Esophagus squamous epithelium (tissue), 4 donors: ENCODE results near the gene TMEM51.

Experiments used
- POLR2A ChIP-seq, 4 donors: fragments of 450-650 bp; IDR thresholded peaks; one replicate each; pipeline ENCODE4 v1.6.1; 2017; ENCODE audit warnings: antibody characterized with exemption in 4 of 4, mild to moderate bottlenecking in 4 of 4, moderate library complexity in 3 of 4
- TF ChIP-seq, protein P1 (sequence below), 6 experiments: fragments of 450-650 bp in 4 of 6; fragments of 200-600 bp in 2 of 6; sonication (generic) in 2 of 6; IDR thresholded peaks; one replicate each; pipeline ENCODE4 v1.5.1; 2016 to 2019; ENCODE audit warnings: antibody characterized with exemption in 6 of 6, mild to moderate bottlenecking in 4 of 6, moderate library complexity in 4 of 6

DNA sequence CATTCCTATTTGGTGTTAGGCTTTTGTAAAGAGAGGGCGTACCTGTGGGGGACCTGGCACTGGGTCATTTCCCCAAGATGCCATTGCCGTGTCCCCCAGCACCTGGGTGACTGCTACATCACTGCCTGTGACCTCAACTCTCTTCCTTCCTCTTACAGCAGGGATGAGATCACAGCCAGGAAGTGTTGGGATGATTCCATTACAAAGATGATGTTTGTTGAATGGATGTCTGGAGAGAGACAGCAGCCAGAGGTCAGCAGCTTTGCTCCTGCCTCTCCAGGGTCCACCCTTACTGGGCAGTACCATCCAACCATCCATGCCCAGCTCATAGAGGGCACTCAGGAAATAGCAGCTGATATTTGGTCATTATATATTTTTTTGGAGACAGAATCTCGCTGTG, 35.1 kb downstream of the TMEM51 start:
- TF ChIP-seq, protein P1, sequence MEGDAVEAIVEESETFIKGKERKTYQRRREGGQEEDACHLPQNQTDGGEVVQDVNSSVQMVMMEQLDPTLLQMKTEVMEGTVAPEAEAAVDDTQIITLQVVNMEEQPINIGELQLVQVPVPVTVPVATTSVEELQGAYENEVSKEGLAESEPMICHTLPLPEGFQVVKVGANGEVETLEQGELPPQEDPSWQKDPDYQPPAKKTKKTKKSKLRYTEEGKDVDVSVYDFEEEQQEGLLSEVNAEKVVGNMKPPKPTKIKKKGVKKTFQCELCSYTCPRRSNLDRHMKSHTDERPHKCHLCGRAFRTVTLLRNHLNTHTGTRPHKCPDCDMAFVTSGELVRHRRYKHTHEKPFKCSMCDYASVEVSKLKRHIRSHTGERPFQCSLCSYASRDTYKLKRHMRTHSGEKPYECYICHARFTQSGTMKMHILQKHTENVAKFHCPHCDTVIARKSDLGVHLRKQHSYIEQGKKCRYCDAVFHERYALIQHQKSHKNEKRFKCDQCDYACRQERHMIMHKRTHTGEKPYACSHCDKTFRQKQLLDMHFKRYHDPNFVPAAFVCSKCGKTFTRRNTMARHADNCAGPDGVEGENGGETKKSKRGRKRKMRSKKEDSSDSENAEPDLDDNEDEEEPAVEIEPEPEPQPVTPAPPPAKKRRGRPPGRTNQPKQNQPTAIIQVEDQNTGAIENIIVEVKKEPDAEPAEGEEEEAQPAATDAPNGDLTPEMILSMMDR (IDR thresholded peaks at IDR 0.05): no peak
- TF ChIP-seq POLR2A (IDR thresholded peaks at IDR 0.05): no peak
